Spleen (tissue), 3 donors: ENCODE measurements around the gene PTBP3.

Experiments
- POLR2A ChIP-seq, 3 donors: fragments of 450-650 bp; IDR thresholded peaks; one replicate each; pipeline ENCODE4 v1.5.1; 2017; ENCODE audit warnings: antibody characterized with exemption in 3 of 3, mild to moderate bottlenecking in 1 of 3
- POLR2AphosphoS5 ChIP-seq, 3 donors: sonication (generic); formaldehyde crosslinking; IDR thresholded peaks; one replicate each; pipeline ENCODE4 v1.5.1; 2017; ENCODE audit warnings: antibody characterized with exemption in 3 of 3

DNA sequence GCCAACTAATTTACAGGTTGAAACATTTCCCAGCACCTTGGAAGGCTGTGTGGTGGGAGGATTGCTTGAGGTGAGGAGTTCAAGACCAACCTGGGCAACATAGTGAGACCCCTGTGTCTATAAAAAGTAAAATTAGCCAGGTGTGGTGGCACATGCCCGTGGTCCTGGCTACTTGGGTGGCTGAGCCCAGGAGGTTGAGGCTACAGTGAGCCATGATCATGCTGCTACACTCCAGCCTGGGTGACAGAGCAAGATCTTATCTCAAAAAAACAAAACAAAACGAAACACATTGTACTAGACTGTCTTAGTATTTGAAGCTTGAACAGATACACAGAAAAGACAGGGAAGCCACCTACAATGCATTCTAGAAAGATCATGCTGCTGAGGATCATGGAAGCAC lies 43.7 kb upstream of the PTBP3 start:
- TF ChIP-seq POLR2AphosphoS5 (IDR thresholded peaks at IDR 0.05) (no peak), POLR2A (IDR thresholded peaks at IDR 0.05) (no peak)
